Peyer's patch (tissue), 4 donors: ENCODE results near the gene FTSJ3. TPM values are rescaled to one million over a fixed set of nuclear protein-coding genes. Genes with fewer than 3 reads are reported as not detected.
A peak's percentile ranks its signal among the peaks of the same experiment; 100 is the strongest.

Source experiments
- DNase-seq, 3 donors: peaks; one replicate each; pipeline ENCODE4 v3.0.0-alpha.2; 2017 to 2019
- H3K27ac ChIP-seq, 4 donors: fragments of 200-600 bp; sonication (generic); one replicate each; pipeline ENCODE4 v1.5.1; 2016 to 2019
- H3K27me3 ChIP-seq, 2 donors: fragments of 200-600 bp; sonication (generic); one replicate each; pipeline ENCODE4 v1.5.1; 2019
- H3K36me3 ChIP-seq, 3 donors: fragments of 200-600 bp; sonication (generic); one replicate each; pipeline ENCODE4 v1.5.1; 2016 to 2019
- H3K4me1 ChIP-seq, 4 donors: fragments of 200-600 bp; sonication (generic); one replicate each; pipeline ENCODE4 v1.5.1; 2016 to 2019
- H3K4me3 ChIP-seq, 4 donors: fragments of 200-600 bp; sonication (generic); 1 replicate in 3 of 4; 2 replicates in 1 of 4; pipeline ENCODE4 v1.5.1; 2016 to 2019; ENCODE audit warnings: mild to moderate bottlenecking in 1 of 4
- H3K9me3 ChIP-seq, 4 donors: fragments of 200-600 bp; sonication (generic); one replicate each; pipeline ENCODE4 v1.5.1; 2016 to 2019; ENCODE audit warnings: mild to moderate bottlenecking in 1 of 4
- CTCF ChIP-seq, 6 experiments: fragments of 450-650 bp in 4 of 6; fragments of 200-600 bp in 2 of 6; sonication (generic) in 1 of 6; IDR thresholded peaks; one replicate each; pipeline ENCODE4 v1.5.1; 2017 to 2019; ENCODE audit warnings: antibody characterized with exemption in 6 of 6, mild to moderate bottlenecking in 3 of 6, moderate library complexity in 1 of 6
- POLR2A ChIP-seq, 2 donors: fragments of 450-650 bp; IDR thresholded peaks; one replicate each; pipeline ENCODE4 v1.5.1; 2017; ENCODE audit warnings: antibody characterized with exemption in 2 of 2, mild to moderate bottlenecking in 2 of 2, moderate library complexity in 2 of 2
- total RNA-seq, 4 donors: library from RNA; depleted of rRNA; stranded (reverse); fragments of >200 nt; gene quantifications; one replicate each; pipeline ENCODE4 v1.1.0, GENCODE V29; 2016

Gene FTSJ3
- total RNA-seq, 4 donors from 2014 or later, result 19.6 to 133 (median 51.6) TPM

- DNase-seq, result no peak
- no peak for TF ChIP-seq CTCF (IDR thresholded peaks at IDR 0.05)
- H3K27me3 ChIP-seq, result no peaks in the 10 kb centered on the region
- H3K4me3 ChIP-seq, result no peak overlapping the region
- H3K27ac ChIP-seq, result peak overlapping the region in 3 of 4 donors; percentile 75 to 92 (median 92)
- peaks cover 0 to 52% (median 25%) of the 10 kb centered on the region in 4 donors for H3K4me1 ChIP-seq
- H3K36me3 ChIP-seq, result peaks cover 0 to 53% (median 0%) of the 10 kb centered on the region in 3 donors
- no peaks in the 10 kb centered on the region for H3K9me3 ChIP-seq
Observed at GRCh38 chr17:63837480-63837879, 10.0 kb upstream of the FTSJ3 start.

GRCh38 chr17:63836811-63837210, 9.3 kb upstream of the FTSJ3 start:
- TF ChIP-seq CTCF (IDR thresholded peaks at IDR 0.05) (no peak), POLR2A (IDR thresholded peaks at IDR 0.05) (no peak)
- H3K36me3 ChIP-seq, result peaks cover 0 to 60% (median 0%) of the 10 kb centered on the region in 3 donors
- H3K27me3 ChIP-seq, result no peaks in the 10 kb centered on the region
- no peak overlapping the region for H3K27ac ChIP-seq
- H3K4me3 ChIP-seq, result no peak overlapping the region
- H3K4me1 ChIP-seq, result peaks cover 0 to 52% (median 25%) of the 10 kb centered on the region in 4 donors
- no peak for DNase-seq
- no peaks in the 10 kb centered on the region for H3K9me3 ChIP-seq

- no peak overlapping the region for H3K27ac ChIP-seq
- no peaks in the 10 kb centered on the region for H3K9me3 ChIP-seq
- no peak for DNase-seq
- no peak overlapping the region for H3K4me3 ChIP-seq
- peaks cover 0 to 38% (median 13%) of the 10 kb centered on the region in 4 donors for H3K4me1 ChIP-seq
- peaks cover 0 to 76% (median 0%) of the 10 kb centered on the region in 3 donors for H3K36me3 ChIP-seq
- H3K27me3 ChIP-seq, result no peaks in the 10 kb centered on the region
- TF ChIP-seq CTCF (IDR thresholded peaks at IDR 0.05) (no peak), POLR2A (IDR thresholded peaks at IDR 0.05) (no peak)
Observed at GRCh38 chr17:63835167-63835720, 7.8 kb upstream of the FTSJ3 start.

- H3K4me3 ChIP-seq, result no peak overlapping the region
- peaks cover 0 to 32% (median 10%) of the 10 kb centered on the region in 4 donors for H3K4me1 ChIP-seq
- peak; percentile 54 to 67 (median 66) for DNase-seq
- H3K27ac ChIP-seq, result no peak overlapping the region
- no peak for TF ChIP-seq POLR2A (IDR thresholded peaks at IDR 0.05)
- peak in 4 of 6 experiments; percentile 37 to 62 (median 58) for TF ChIP-seq CTCF (IDR thresholded peaks at IDR 0.05)
- H3K9me3 ChIP-seq, result no peaks in the 10 kb centered on the region
- H3K27me3 ChIP-seq, result no peaks in the 10 kb centered on the region
- H3K36me3 ChIP-seq, result peaks cover 0 to 82% (median 0%) of the 10 kb centered on the region in 3 donors
Observed at GRCh38 chr17:63834431-63835166, 7.1 kb upstream of the FTSJ3 start.

- H3K4me1 ChIP-seq, result peaks cover 0 to 30% (median 3%) of the 10 kb centered on the region in 4 donors
- H3K9me3 ChIP-seq, result no peaks in the 10 kb centered on the region
- no peak for DNase-seq
Observed at GRCh38 chr17:63833741-63834373, 6.4 kb upstream of the FTSJ3 start.

More at GRCh38 chr17:63833741-63834373, 6.4 kb upstream of the FTSJ3 start:
- Histone ChIP-seq H3K27ac (no peak overlapping the region), H3K36me3 (peaks cover 0 to 89% (median 0%) of the 10 kb centered on the region in 3 donors), H3K27me3 (no peaks in the 10 kb centered on the region), H3K4me3 (no peak overlapping the region)
- TF ChIP-seq POLR2A (IDR thresholded peaks at IDR 0.05), result no peak
- no peak for TF ChIP-seq CTCF (IDR thresholded peaks at IDR 0.05)
